Measurements from ENCODE around the gene CETN1. TPM values are rescaled to one million over a fixed set of nuclear protein-coding genes. Genes with fewer than 3 reads are reported as not detected.

CETN1 gene
- total RNA-seq, 4 donors from 2014 or later, result not detected

GRCh38 chr18:570256-570655, 9.9 kb upstream of the CETN1 start:
- intact Hi-C loops (cut with DNase I; ENCODE audit: low total_unique reads), result no loop called here
- DNase-seq (no peak), ATAC-seq (no peak)
- no peak overlapping the region for H3K4me3 ChIP-seq
- in situ Hi-C loops (cut with MboI; ENCODE audit: low sequenced_read_pairs in 4 of 4), result no loop called here
- H3K4me1 ChIP-seq, result no peaks in the 10 kb centered on the region
- H3K9me3 ChIP-seq, result no peaks in the 10 kb centered on the region
- no peak for TF ChIP-seq CTCF (IDR thresholded peaks at IDR 0.05 in 4 of 5, conservative IDR thresholded peaks at IDR 0.05 in 1 of 5)
- TF ChIP-seq POLR2A (IDR thresholded peaks at IDR 0.05), result no peak
- no peaks in the 10 kb centered on the region for H3K27me3 ChIP-seq
- no peaks in the 10 kb centered on the region for H3K36me3 ChIP-seq
- no peak overlapping the region for H3K27ac ChIP-seq

GRCh38 chr18:570697-571096, 9.5 kb upstream of the CETN1 start:
- DNase-seq (no peak), ATAC-seq (no peak)
- Histone ChIP-seq H3K4me1 (no peaks in the 10 kb centered on the region), H3K9me3 (no peaks in the 10 kb centered on the region), H3K4me3 (no peak overlapping the region), H3K36me3 (no peaks in the 10 kb centered on the region), H3K27me3 (no peaks in the 10 kb centered on the region), H3K27ac (no peak overlapping the region)
- in situ Hi-C loops (cut with MboI; ENCODE audit: low sequenced_read_pairs in 4 of 4), result no loop called here
- TF ChIP-seq POLR2A (IDR thresholded peaks at IDR 0.05) (no peak), CTCF (IDR thresholded peaks at IDR 0.05 in 4 of 5, conservative IDR thresholded peaks at IDR 0.05 in 1 of 5) (no peak)
- intact Hi-C loops (cut with DNase I; ENCODE audit: low total_unique reads), result no loop called here

- TF ChIP-seq POLR2A (IDR thresholded peaks at IDR 0.05), result no peak
- TF ChIP-seq CTCF (IDR thresholded peaks at IDR 0.05 in 4 of 5, conservative IDR thresholded peaks at IDR 0.05 in 1 of 5), result no peak
- Histone ChIP-seq H3K27me3 (no peaks in the 10 kb centered on the region), H3K36me3 (no peaks in the 10 kb centered on the region), H3K9me3 (no peaks in the 10 kb centered on the region), H3K27ac (no peak overlapping the region), H3K4me1 (no peaks in the 10 kb centered on the region), H3K4me3 (no peak overlapping the region)
- ATAC-seq, result no peak
- DNase-seq, result no peak
- in situ Hi-C loops (cut with MboI; ENCODE audit: low sequenced_read_pairs in 4 of 4) (no loop called here), intact Hi-C loops (cut with DNase I; ENCODE audit: low total_unique reads) (no loop called here)
Measured at GRCh38 chr18:572091-572830, 7.9 kb upstream of the CETN1 start.

- intact Hi-C loops (cut with DNase I; ENCODE audit: low total_unique reads) (no loop called here), in situ Hi-C loops (cut with MboI; ENCODE audit: low sequenced_read_pairs in 4 of 4) (no loop called here)
- no peak for TF ChIP-seq POLR2A (IDR thresholded peaks at IDR 0.05)
- no peak for TF ChIP-seq CTCF (IDR thresholded peaks at IDR 0.05 in 4 of 5, conservative IDR thresholded peaks at IDR 0.05 in 1 of 5)
Measured at GRCh38 chr18:572831-573289, 7.3 kb upstream of the CETN1 start.

GRCh38 chr18:573385-573784, 6.8 kb upstream of the CETN1 start:
- in situ Hi-C loops (cut with MboI; ENCODE audit: low sequenced_read_pairs in 4 of 4), result no loop called here
- no peak overlapping the region for H3K27ac ChIP-seq
- intact Hi-C loops (cut with DNase I; ENCODE audit: low total_unique reads), result no loop called here
- H3K4me3 ChIP-seq, result no peak overlapping the region
- TF ChIP-seq POLR2A (IDR thresholded peaks at IDR 0.05) (no peak), CTCF (IDR thresholded peaks at IDR 0.05 in 4 of 5, conservative IDR thresholded peaks at IDR 0.05 in 1 of 5) (no peak)
- H3K4me1 ChIP-seq, result no peaks in the 10 kb centered on the region
- H3K27me3 ChIP-seq, result no peaks in the 10 kb centered on the region
- no peaks in the 10 kb centered on the region for H3K36me3 ChIP-seq
- ATAC-seq (no peak), DNase-seq (no peak)
- no peaks in the 10 kb centered on the region for H3K9me3 ChIP-seq

More at GRCh38 chr18:572831-573289, 7.3 kb upstream of the CETN1 start:
- Histone ChIP-seq H3K27me3 (no peaks in the 10 kb centered on the region), H3K9me3 (no peaks in the 10 kb centered on the region), H3K4me3 (no peak overlapping the region), H3K36me3 (no peaks in the 10 kb centered on the region), H3K27ac (no peak overlapping the region), H3K4me1 (no peaks in the 10 kb centered on the region)
- DNase-seq, result no peak
- no peak for ATAC-seq

Data from gastrocnemius medialis (tissue), 4 donors.